GM23248 (cell line): ENCODE measurements around the gene SGF29. TPM values are rescaled to one million over a fixed set of nuclear protein-coding genes. Genes with fewer than 3 reads are reported as not detected.
"Not testable (repeated sequence)": the region's sequence is repeated elsewhere in the genome, so short reads cannot be mapped to it uniquely, and the experiment has no call there.

Experiments used
- DNase-seq: peaks from one replicate; pipeline ENCODE4 v3.0.0-alpha.2; 2015
- H2AFZ ChIP-seq: fragments of 200-600 bp; sonication (generic); 2 replicates; pipeline ENCODE4 v1.6.1; 2016; ENCODE audit warnings: antibody characterized with exemption
- H3F3A ChIP-seq: fragments of 200-600 bp; sonication (generic); 2 replicates; pipeline ENCODE4 v1.6.1; 2016; ENCODE audit warnings: mild to moderate bottlenecking, antibody characterized with exemption, mixed run types; ENCODE audit not compliant: insufficient read depth
- H3K27ac ChIP-seq: fragments of 200-600 bp; sonication (generic); 2 replicates; pipeline ENCODE4 v1.5.1; 2016; ENCODE audit warnings: mild to moderate bottlenecking
- H3K27me3 ChIP-seq: fragments of 200-600 bp; sonication (generic); replicated peaks from 2 replicates; pipeline ENCODE4 v1.6.1; 2016; ENCODE audit warnings: mild to moderate bottlenecking; ENCODE audit not compliant: insufficient read depth
- H3K36me3 ChIP-seq: fragments of 200-600 bp; sonication (generic); 2 replicates; pipeline ENCODE4 v1.6.1; 2016; ENCODE audit warnings: low read depth, mild to moderate bottlenecking
- H3K4me1 ChIP-seq: fragments of 200-600 bp; sonication (generic); 2 replicates; pipeline ENCODE4 v1.6.1; 2016; ENCODE audit warnings: mild to moderate bottlenecking; ENCODE audit not compliant: insufficient read depth
- H3K4me2 ChIP-seq: fragments of 200-600 bp; sonication (generic); one replicate; pipeline ENCODE4 v1.6.1; 2016; ENCODE audit warnings: mild to moderate bottlenecking; ENCODE audit not compliant: unreplicated experiment
- H3K4me3 ChIP-seq: fragments of 200-600 bp; sonication (generic); 2 replicates; pipeline ENCODE4 v1.5.1; 2016; ENCODE audit warnings: mild to moderate bottlenecking
- H3K79me2 ChIP-seq: fragments of 200-600 bp; sonication (generic); 2 replicates; pipeline ENCODE4 v1.6.1; 2016; ENCODE audit warnings: mild to moderate bottlenecking; ENCODE audit not compliant: insufficient read depth
- H3K9ac ChIP-seq: fragments of 200-600 bp; sonication (generic); 2 replicates; pipeline ENCODE4 v1.6.1; 2016; ENCODE audit warnings: mild to moderate bottlenecking
- H3K9me2 ChIP-seq: fragments of 200-600 bp; sonication (generic); 2 replicates; pipeline ENCODE4 v1.6.1; 2016; ENCODE audit warnings: mixed run types, mild to moderate bottlenecking, moderate library complexity; ENCODE audit not compliant: insufficient read depth
- H3K9me3 ChIP-seq: fragments of 200-600 bp; sonication (generic); one replicate; pipeline ENCODE4 v1.6.1; 2017; ENCODE audit warnings: low read depth
- H4K20me1 ChIP-seq: fragments of 200-600 bp; sonication (generic); 2 replicates; pipeline ENCODE4 v1.6.0; 2016; ENCODE audit not compliant: insufficient read depth
- EZH2 ChIP-seq: fragments of 200-600 bp; sonication (generic); IDR thresholded peaks from 2 replicates; pipeline ENCODE4 v1.6.1; 2018; ENCODE audit warnings: antibody characterized with exemption, mild to moderate bottlenecking; ENCODE audit not compliant: insufficient read depth, poor library complexity, severe bottlenecking
- EZH2phosphoT487 ChIP-seq: fragments of 200-600 bp; sonication (generic); IDR thresholded peaks from 2 replicates; pipeline ENCODE4 v1.6.1; 2018; ENCODE audit warnings: antibody characterized with exemption, moderate library complexity, mild to moderate bottlenecking, low read depth; ENCODE audit not compliant: insufficient read depth
- WGBS, 2 experiments: methylation state at CpG; one replicate each; pipeline ENCODE4 v1.1.6; 2015 to 2017; ENCODE audit warnings: low lambda C conversion rate in 2 of 2, low coverage in 1 of 2; ENCODE audit errors: missing lambda C conversion rate in 2 of 2; 5-methylcytosine and 5-hydroxymethylcytosine counted together
- in situ Hi-C: fragments of 300-500 bp; cut with MboI; formaldehyde crosslinking; loops from 2 replicates; pipeline ENCODE4 v1.15.0; 2020
- polyA plus RNA-seq: library from polyadenylated mRNA; unstranded; fragments of >200 nt; fragmentation: Nextera tagmentation; extraction: Ambion mirVana; gene quantifications from 2 replicates; pipeline ENCODE4 v1.2.1, GENCODE V29; 2016
- total RNA-seq: library from RNA; depleted of rRNA; stranded (reverse); fragments of >200 nt; shearing (Covaris generic); gene quantifications from 2 replicates; pipeline ENCODE4 v1.2.3, GENCODE V29; 2014

The SGF29 gene
- total and polyA plus RNA-seq, 2 experiments from 2014 or later: 6.3 to 9.9 TPM

DNA sequence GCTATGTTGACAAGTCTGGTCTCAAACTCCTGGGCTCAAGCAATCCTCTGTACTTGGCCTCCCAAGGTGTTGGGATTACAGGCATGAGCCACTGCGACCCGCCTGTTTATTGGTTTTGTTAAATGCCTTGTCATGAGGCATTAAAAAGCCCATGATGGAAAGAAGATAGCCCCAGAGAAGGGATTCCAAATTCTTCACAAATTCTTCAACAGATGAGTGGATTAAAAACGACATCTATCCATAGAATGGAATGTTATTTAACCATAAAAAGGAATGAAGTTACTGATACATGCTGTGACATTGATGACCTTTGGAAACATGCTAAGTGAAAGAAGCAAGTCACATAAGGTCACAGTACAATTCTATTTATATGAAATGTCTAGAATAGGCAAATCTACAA, 4.7 kb downstream of the SGF29 start:
- H4K20me1 ChIP-seq: no peaks in the 10 kb centered on the region
- no peaks in the 10 kb centered on the region for H3K27me3 ChIP-seq
- TF ChIP-seq EZH2: no peak
- TF ChIP-seq EZH2phosphoT487: no peak
- H3K9me3 ChIP-seq: no peaks in the 10 kb centered on the region
- H3K36me3 ChIP-seq: 0 out of 2 replicates have a peak, but pooled peaks cover 4% of the 10 kb centered on the region
- H3K4me2 ChIP-seq: no peak overlapping the region
- WGBS, 2 experiments: 63 to 64% methylated on average over 3 of the region's 3 CpGs
- H3K4me3 ChIP-seq: no peak overlapping the region
- H2AFZ ChIP-seq: no peak overlapping the region
- peaks cover 7% of the 10 kb centered on the region; the same call in 1 of the 2 replicates for H3K4me1 ChIP-seq
- H3K27ac ChIP-seq: no peak overlapping the region
- in situ Hi-C loops: no loop called here
- H3F3A ChIP-seq: no peaks in the 10 kb centered on the region
- no peaks in the 10 kb centered on the region for H3K9me2 ChIP-seq
- H3K79me2 ChIP-seq: peaks cover 7% of the 10 kb centered on the region; the same call in 1 of the 2 replicates
- H3K9ac ChIP-seq: no peak overlapping the region
- DNase-seq: no peak

DNA sequence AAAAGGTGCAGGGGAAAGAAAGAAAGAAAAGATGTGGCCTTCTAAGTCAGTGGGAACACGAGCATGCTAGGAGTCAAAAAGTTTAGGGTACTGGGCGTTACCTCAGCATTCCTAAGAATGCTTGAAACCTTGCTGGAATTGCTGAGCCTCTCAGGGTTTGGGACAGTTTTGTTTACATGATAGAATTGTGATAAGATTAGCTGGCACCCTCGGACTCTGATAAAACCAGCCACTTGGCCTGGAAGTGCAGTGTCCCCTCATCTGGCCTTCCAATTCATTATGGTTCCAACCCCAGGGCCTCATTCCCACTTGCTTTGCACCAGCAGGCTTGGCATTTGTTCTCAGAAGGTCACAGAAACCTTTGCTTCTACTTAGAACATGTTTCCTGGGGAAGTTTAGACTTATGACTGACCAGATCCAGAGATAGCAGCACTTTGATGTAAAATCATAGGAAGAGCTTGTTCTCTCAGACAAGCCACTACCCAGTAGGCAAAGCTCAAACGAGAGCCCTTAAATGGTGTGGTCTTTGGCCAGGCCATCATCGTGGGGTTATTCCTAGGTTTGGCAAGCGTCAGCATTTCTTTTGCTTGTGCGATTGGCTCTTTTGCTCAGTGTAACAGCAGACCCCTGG, 8.0 kb downstream of the SGF29 start:
- Histone ChIP-seq H3K27me3 (no peaks in the 10 kb centered on the region), H3F3A (no peaks in the 10 kb centered on the region), H3K9me3 (no peaks in the 10 kb centered on the region), H3K36me3 (0 out of 2 replicates have a peak, but pooled peaks cover 4% of the 10 kb centered on the region), H3K4me1 (no peaks in the 10 kb centered on the region), H2AFZ (no peak overlapping the region), H3K9ac (no peak overlapping the region), H3K4me3 (no peak overlapping the region), H4K20me1 (no peaks in the 10 kb centered on the region), H3K79me2 (no peaks in the 10 kb centered on the region; the same call in 1 of the 2 replicates), H3K9me2 (no peaks in the 10 kb centered on the region), H3K4me2 (no peak overlapping the region), H3K27ac (no peak overlapping the region)
- WGBS, 2 experiments: 76 to 79% methylated on average over 7 of the region's 7 CpGs
- in situ Hi-C loops: no loop called here
- no peak for TF ChIP-seq EZH2
- TF ChIP-seq EZH2phosphoT487: no peak
- no peak for DNase-seq

DNA sequence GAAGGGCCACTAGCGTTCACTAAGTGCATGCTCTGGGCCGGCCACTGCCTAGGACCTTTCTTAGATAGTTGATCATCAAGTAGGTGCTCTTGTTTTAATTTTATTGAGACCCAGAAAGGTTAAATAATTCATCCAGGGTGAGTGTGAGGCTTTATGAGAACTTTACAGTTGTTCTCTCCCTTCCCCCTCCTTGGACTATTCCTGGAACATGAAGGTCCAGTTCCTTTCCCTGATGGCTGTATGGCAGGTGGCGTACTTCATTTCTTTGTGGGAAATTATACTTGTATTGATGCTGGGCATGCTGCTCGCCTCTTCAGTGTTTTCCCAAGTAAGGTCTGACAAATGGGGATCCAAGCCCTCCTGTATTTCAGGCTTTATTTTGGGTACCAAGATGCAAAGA, 8.5 kb downstream of the SGF29 start:
- Histone ChIP-seq H3K27ac (no peak overlapping the region), H3F3A (no peaks in the 10 kb centered on the region), H3K9me3 (no peaks in the 10 kb centered on the region), H2AFZ (no peak overlapping the region), H4K20me1 (no peaks in the 10 kb centered on the region), H3K9ac (no peak overlapping the region), H3K4me2 (no peak overlapping the region), H3K27me3 (no peaks in the 10 kb centered on the region), H3K4me3 (no peak overlapping the region), H3K9me2 (no peaks in the 10 kb centered on the region), H3K79me2 (no peaks in the 10 kb centered on the region; the same call in 1 of the 2 replicates), H3K36me3 (0 out of 2 replicates have a peak, but pooled peaks cover 4% of the 10 kb centered on the region), H3K4me1 (no peaks in the 10 kb centered on the region)
- WGBS, 2 experiments: 95 to 100% methylated on average over 4 of the region's 4 CpGs
- DNase-seq: no peak
- in situ Hi-C loops: no loop called here
- TF ChIP-seq EZH2phosphoT487 (no peak), EZH2 (no peak)

DNA sequence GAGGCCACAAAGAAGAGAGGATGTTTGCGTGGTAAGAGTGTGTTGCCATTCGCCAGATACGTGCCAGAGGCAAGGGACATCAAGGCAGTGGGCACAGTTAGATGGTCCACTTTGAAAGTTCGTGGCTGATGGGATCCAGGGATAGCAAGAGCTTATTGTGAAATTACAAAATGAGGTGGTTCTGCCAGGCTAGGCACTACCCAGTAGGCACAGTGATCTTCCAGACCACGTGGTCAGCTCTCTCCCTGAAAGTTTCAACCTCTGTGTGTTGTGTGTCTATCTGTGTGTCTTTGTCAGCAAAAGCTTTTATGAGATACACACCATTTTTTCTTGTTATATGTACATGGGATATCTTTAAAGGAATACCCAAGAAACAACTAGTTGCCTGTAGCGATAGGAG, 9.5 kb downstream of the SGF29 start:
- Histone ChIP-seq H3K4me1 (no peaks in the 10 kb centered on the region), H3F3A (no peaks in the 10 kb centered on the region), H3K4me2 (no peak overlapping the region), H2AFZ (no peak overlapping the region), H3K79me2 (no peaks in the 10 kb centered on the region; the same call in 1 of the 2 replicates), H3K4me3 (no peak overlapping the region), H3K9me2 (no peaks in the 10 kb centered on the region), H3K36me3 (0 out of 2 replicates have a peak, but pooled peaks cover 4% of the 10 kb centered on the region), H3K27ac (no peak overlapping the region), H3K27me3 (no peaks in the 10 kb centered on the region), H3K9ac (no peak overlapping the region), H4K20me1 (no peaks in the 10 kb centered on the region), H3K9me3 (no peaks in the 10 kb centered on the region)
- 90 to 92% methylated on average over 6 of the region's 6 CpGs for WGBS, 2 experiments
- in situ Hi-C loops: no loop called here
- TF ChIP-seq EZH2: no peak
- DNase-seq: no peak

DNA sequence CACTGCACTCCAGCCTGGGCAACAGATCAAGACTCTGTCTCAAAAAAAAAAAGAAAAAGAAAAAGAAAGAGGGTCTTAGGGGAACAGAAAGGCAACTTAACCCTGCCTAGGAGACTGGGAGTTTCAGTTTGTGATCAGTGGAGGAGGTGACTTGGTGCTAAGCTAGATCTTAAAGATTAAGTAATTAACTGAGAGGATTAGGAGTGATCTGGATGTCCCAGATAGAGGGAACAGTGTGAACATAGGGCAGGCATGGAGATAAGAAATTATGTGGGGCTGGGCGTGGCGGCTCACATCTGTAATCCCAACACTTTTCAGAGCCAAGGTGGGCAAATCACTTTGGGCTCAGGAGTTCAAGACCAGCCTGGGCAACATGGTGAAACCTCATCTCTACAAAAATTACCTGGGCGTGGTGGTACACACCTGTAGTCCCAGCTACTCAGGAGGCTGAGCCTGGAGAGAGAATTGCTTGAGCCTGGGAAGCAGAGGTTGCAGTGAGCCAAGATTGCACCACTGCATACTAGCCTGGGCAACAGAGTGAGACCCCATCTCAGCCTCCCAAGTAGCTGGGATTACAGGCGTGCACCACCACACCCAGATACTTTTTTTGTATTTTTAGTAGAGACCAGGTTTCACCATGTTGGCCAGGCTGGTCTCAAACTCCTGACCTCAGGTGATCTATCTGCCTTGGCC, 12.7 kb downstream of the SGF29 start:
- WGBS, 2 experiments: 98 to 99% methylated on average over 4 of the region's 4 CpGs
- H3K4me1 ChIP-seq, in situ Hi-C loops, H3K9me3 ChIP-seq, H3K79me2 ChIP-seq, H3K36me3 ChIP-seq, H2AFZ ChIP-seq, H3K4me2 ChIP-seq, H3K27ac ChIP-seq, H3K27me3 ChIP-seq, H3K9ac ChIP-seq, DNase-seq, H3F3A ChIP-seq, H4K20me1 ChIP-seq, H3K9me2 ChIP-seq, H3K4me3 ChIP-seq: not testable (repeated sequence)
